Neural progenitor cell (in vitro differentiated cells): ENCODE results near the gene TM2D3. TPM values are rescaled to one million over a fixed set of nuclear protein-coding genes. Genes with fewer than 3 reads are reported as not detected.

Experiments used
- DNase-seq: peaks from one replicate; pipeline ENCODE4 v3.0.0-alpha.2; 2016; ENCODE audit warnings: low spot score
- H2AFZ ChIP-seq: fragments of 200-600 bp; sonication (generic); replicated peaks from 2 replicates; pipeline ENCODE4 v1.6.1; 2016; ENCODE audit warnings: antibody characterized with exemption
- H3F3A ChIP-seq: fragments of 200-600 bp; sonication (generic); 2 replicates; pipeline ENCODE4 v1.6.1; 2016; ENCODE audit warnings: antibody characterized with exemption, low read depth
- H3K27ac ChIP-seq: fragments of 200-600 bp; sonication (generic); 2 replicates; pipeline ENCODE4 v1.5.1; 2016; ENCODE audit warnings: mild to moderate bottlenecking
- H3K27me3 ChIP-seq: fragments of 200-600 bp; sonication (generic); 2 replicates; pipeline ENCODE4 v1.6.1; 2016; ENCODE audit warnings: mild to moderate bottlenecking, moderate library complexity
- H3K36me3 ChIP-seq: fragments of 200-600 bp; sonication (generic); 2 replicates; pipeline ENCODE4 v1.5.1; 2016
- H3K4me1 ChIP-seq: fragments of 200-600 bp; sonication (generic); 2 replicates; pipeline ENCODE4 v1.6.1; 2016; ENCODE audit warnings: mixed run types
- H3K4me2 ChIP-seq: fragments of 200-600 bp; sonication (generic); 2 replicates; pipeline ENCODE4 v1.6.1; 2016
- H3K4me3 ChIP-seq: fragments of 200-600 bp; sonication (generic); 2 replicates; pipeline ENCODE4 v1.5.1; 2016
- H3K79me2 ChIP-seq: fragments of 200-600 bp; sonication (generic); 2 replicates; pipeline ENCODE4 v1.6.1; 2016; ENCODE audit warnings: low read depth
- H3K9ac ChIP-seq: fragments of 200-600 bp; sonication (generic); 2 replicates; pipeline ENCODE4 v1.6.1; 2016
- H3K9me3 ChIP-seq: fragments of 200-600 bp; sonication (generic); 2 replicates; pipeline ENCODE4 v1.5.1; 2016; ENCODE audit warnings: low read depth
- H4K20me1 ChIP-seq: fragments of 200-600 bp; sonication (generic); 2 replicates; pipeline ENCODE4 v1.6.1; 2016; ENCODE audit warnings: low read depth
- H3K27ac Mint-ChIP-seq: 3 replicates; pipeline ENCODE4 v1.8.0; 2021; ENCODE audit warnings: mixed read lengths
- H3K27me3 Mint-ChIP-seq: 2 replicates; pipeline ENCODE4 v1.8.0; 2022; ENCODE audit warnings: low read depth, mild to moderate bottlenecking, inconsistent platforms, moderate library complexity, mixed read lengths; ENCODE audit not compliant: insufficient read depth
- H3K36me3 Mint-ChIP-seq: 3 replicates; pipeline ENCODE4 v1.8.0; 2021; ENCODE audit warnings: mixed read lengths
- H3K4me1 Mint-ChIP-seq: 3 replicates; pipeline ENCODE4 v1.8.0; 2021; ENCODE audit warnings: mixed read lengths
- H3K4me3 Mint-ChIP-seq: 3 replicates; pipeline ENCODE4 v1.8.0; 2021; ENCODE audit warnings: mild to moderate bottlenecking, moderate library complexity, mixed read lengths
- H3K9me3 Mint-ChIP-seq: 3 replicates; pipeline ENCODE4 v1.8.0; 2020; ENCODE audit warnings: mixed read lengths
- EZH2 ChIP-seq: fragments of 200-600 bp; sonication (generic); IDR thresholded peaks from 2 replicates; pipeline ENCODE4 v1.6.1; 2017; ENCODE audit warnings: antibody characterized with exemption, mild to moderate bottlenecking, moderate library complexity
- EZH2phosphoT487 ChIP-seq: fragments of 200-600 bp; sonication (generic); IDR thresholded peaks from 2 replicates; pipeline ENCODE4 v1.6.1; 2017; ENCODE audit warnings: antibody characterized with exemption
- total RNA-seq: library from RNA; depleted of rRNA; stranded (reverse); fragments of >200 nt; gene quantifications from 2 replicates; pipeline ENCODE4 v1.2.3, GENCODE V29; 2015; ENCODE audit warnings: low replicate concordance
- TF ChIP-seq, protein P1 (sequence below): fragments of 200-600 bp; sonication (generic); IDR thresholded peaks from 2 replicates; pipeline ENCODE4 v1.5.1; 2017; ENCODE audit warnings: antibody characterized with exemption, mild to moderate bottlenecking

The TM2D3 gene
- total RNA-seq, 1 donor from 2014 or later = 58.4 TPM

DNA sequence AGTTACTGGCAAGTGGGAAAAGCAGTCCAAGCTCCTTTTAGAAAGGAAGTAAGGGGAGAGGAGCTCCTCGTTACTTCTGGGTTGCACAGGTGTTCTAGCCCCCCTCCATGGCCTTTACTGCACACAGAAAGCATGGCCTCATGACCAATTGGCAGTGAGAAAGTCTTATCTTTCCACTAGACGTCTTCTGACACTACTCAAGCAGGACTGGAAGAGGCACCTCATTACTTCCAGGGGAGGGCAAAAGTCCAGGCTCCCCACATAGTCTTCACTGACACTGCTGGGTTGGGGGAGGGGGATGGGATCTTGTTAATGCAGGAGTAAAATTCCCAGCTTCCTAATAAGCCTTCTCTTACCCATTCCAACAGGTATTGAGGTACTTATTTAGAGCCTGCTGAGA, 27.6 kb upstream of the TM2D3 start:
- H3K4me3 Mint-ChIP-seq = no peak overlapping the region
- DNase-seq = peak; percentile 9
- TF ChIP-seq EZH2phosphoT487 = no peak
- TF ChIP-seq, protein P1, sequence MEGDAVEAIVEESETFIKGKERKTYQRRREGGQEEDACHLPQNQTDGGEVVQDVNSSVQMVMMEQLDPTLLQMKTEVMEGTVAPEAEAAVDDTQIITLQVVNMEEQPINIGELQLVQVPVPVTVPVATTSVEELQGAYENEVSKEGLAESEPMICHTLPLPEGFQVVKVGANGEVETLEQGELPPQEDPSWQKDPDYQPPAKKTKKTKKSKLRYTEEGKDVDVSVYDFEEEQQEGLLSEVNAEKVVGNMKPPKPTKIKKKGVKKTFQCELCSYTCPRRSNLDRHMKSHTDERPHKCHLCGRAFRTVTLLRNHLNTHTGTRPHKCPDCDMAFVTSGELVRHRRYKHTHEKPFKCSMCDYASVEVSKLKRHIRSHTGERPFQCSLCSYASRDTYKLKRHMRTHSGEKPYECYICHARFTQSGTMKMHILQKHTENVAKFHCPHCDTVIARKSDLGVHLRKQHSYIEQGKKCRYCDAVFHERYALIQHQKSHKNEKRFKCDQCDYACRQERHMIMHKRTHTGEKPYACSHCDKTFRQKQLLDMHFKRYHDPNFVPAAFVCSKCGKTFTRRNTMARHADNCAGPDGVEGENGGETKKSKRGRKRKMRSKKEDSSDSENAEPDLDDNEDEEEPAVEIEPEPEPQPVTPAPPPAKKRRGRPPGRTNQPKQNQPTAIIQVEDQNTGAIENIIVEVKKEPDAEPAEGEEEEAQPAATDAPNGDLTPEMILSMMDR = no peak
- no peak for TF ChIP-seq EZH2
- Histone ChIP-seq H3K36me3 (no peaks in the 10 kb centered on the region), H3K9ac (no peak overlapping the region), H3K4me1 (peaks cover 10% of the 10 kb centered on the region), H3K4me3 (no peak overlapping the region), H2AFZ (no peak overlapping the region), H3K27me3 (no peaks in the 10 kb centered on the region), H3K4me2 (no peak overlapping the region), H3K79me2 (no peaks in the 10 kb centered on the region), H3F3A (peaks cover 18% of the 10 kb centered on the region), H4K20me1 (no peaks in the 10 kb centered on the region), H3K9me3 (no peaks in the 10 kb centered on the region), H3K27ac (no peak overlapping the region)
- no peak overlapping the region for H3K27ac Mint-ChIP-seq
- peaks cover 9% of the 10 kb centered on the region for H3K4me1 Mint-ChIP-seq
- H3K9me3 Mint-ChIP-seq = no peaks in the 10 kb centered on the region
- peaks cover 8% of the 10 kb centered on the region for H3K36me3 Mint-ChIP-seq
- H3K27me3 Mint-ChIP-seq = no peaks in the 10 kb centered on the region

DNA sequence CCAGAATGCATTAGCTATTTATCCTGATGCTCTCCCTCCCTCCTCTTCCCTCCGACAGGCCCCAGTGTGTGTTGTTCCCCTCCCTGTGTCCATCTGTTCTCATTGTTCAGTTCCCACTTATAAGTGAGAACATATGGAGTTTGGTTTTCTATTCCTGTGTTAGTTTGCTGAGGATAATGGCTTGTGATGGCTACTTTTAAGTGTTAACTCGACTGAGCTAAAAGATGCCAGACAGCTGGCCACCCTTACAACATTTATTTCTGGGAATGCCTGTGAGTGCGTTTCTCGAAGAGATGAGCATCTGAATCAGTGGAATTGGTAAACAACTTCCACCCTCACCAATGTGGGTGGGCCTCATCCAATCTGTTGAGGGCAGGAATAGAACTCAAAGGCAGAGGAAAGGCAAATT, 24.7 kb upstream of the TM2D3 start:
- TF ChIP-seq, protein P1 = no peak
- TF ChIP-seq EZH2phosphoT487 (no peak), EZH2 (no peak)
- Histone ChIP-seq H3K36me3 (no peaks in the 10 kb centered on the region), H3F3A (peaks cover 18% of the 10 kb centered on the region), H3K4me3 (no peak overlapping the region), H3K79me2 (no peaks in the 10 kb centered on the region), H3K4me2 (no peak overlapping the region), H3K4me1 (peaks cover 10% of the 10 kb centered on the region), H3K27me3 (no peaks in the 10 kb centered on the region), H3K27ac (no peak overlapping the region), H4K20me1 (no peaks in the 10 kb centered on the region), H3K9me3 (no peaks in the 10 kb centered on the region), H2AFZ (no peak overlapping the region), H3K9ac (no peak overlapping the region)
- Mint-ChIP-seq H3K9me3 (no peaks in the 10 kb centered on the region), H3K36me3 (peaks cover 12% of the 10 kb centered on the region), H3K27me3 (peaks cover 2% of the 10 kb centered on the region), H3K4me1 (peaks cover 9% of the 10 kb centered on the region), H3K27ac (no peak overlapping the region), H3K4me3 (no peak overlapping the region)
- DNase-seq = no peak

DNA sequence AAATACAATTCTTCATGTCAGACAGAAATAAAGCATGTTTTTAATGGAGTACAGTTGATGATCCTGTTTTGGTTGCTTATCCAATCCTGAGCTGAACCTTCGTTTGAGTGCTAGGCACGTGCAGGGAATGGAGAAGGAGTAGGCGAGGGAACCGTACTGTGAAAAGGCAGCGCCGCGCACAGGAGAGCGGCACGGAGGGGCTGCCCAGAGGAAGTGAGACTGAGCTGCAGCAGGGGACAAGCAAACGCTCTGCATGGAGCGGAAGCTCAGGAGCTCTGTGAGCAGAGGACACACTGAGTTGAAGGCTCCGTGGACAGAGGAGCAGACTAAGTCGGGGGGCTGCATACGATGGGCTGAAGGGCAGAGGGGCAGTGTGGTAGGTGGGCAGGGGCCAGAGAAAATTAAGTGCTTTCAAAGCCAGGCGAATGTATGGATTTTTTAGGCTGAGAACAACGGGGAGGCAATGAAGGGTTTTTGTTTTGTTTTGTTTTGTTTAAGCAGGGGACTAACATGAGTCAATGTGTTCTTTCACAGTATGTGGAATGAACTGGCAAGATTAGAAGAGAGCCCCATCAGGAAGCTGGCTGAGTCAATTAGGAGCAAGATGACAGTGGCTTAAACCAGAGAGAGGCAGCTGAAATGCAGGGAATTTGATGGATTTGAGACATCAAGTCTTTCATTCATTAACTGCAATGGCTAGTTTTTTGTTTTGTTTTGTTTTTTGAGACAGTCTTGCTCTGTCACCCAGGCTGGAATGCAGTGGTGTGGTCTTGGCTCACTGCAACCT, 23.8 kb upstream of the TM2D3 start:
- H3K9me3 ChIP-seq = no peaks in the 10 kb centered on the region
- H3K9ac ChIP-seq = no peak overlapping the region
- no peak overlapping the region for H3K4me3 ChIP-seq
- Mint-ChIP-seq H3K27ac (no peak overlapping the region), H3K27me3 (peaks cover 2% of the 10 kb centered on the region), H3K36me3 (peaks cover 14% of the 10 kb centered on the region), H3K4me3 (no peak overlapping the region), H3K9me3 (no peaks in the 10 kb centered on the region), H3K4me1 (peaks cover 9% of the 10 kb centered on the region)
- TF ChIP-seq EZH2phosphoT487 (no peak), EZH2 (no peak)
- TF ChIP-seq, protein P1 = no peak
- H3K27ac ChIP-seq = peak overlapping the region; percentile 57
- peaks cover 10% of the 10 kb centered on the region for H3K4me1 ChIP-seq
- no peaks in the 10 kb centered on the region for H3K79me2 ChIP-seq
- DNase-seq = peak; percentile 63
- H2AFZ ChIP-seq = no peak overlapping the region
- no peaks in the 10 kb centered on the region for H4K20me1 ChIP-seq
- H3K36me3 ChIP-seq = no peaks in the 10 kb centered on the region
- H3F3A ChIP-seq = peaks cover 18% of the 10 kb centered on the region
- H3K27me3 ChIP-seq = no peaks in the 10 kb centered on the region
- peak overlapping the region; percentile 56 for H3K4me2 ChIP-seq
